ENCODE measurements around the gene ZNF622.
"Not testable (repeated sequence)": the region's sequence is repeated elsewhere in the genome, so short reads cannot be mapped to it uniquely, and the experiment has no call there.

DNA sequence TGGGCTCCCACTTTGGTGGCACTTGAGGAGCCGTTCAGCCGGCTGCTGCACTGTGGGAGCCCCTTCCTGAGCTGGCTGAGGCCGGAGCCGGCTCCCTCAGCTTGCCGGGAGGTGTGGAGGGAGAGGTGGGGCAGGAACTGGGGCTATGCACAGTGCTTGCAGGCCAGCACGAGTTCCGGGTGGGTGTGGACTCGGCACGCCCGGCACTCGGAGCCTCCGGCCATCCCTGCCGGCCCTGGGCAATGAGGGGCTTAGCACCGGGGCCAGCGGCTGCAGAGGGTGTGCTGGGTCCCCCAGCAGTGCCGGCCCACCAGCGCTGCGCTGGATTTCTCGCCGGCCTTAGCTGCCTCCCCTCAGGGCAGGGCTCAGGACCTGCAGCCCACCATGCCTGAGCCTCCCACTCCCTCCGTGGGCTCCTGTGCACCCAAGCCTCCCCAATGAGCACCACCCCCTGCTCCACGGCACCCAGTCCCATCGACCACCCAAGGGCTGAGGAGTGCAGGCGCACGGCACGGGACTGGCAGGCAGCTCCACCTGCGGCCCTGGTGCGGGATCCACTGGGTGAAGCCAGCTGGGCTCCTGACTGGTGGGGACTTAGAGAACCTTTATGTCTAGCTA, 29.4 kb downstream of the ZNF622 start:
- TF ChIP-seq POLR2A (IDR thresholded peaks at IDR 0.05), result not testable (repeated sequence)
- TF ChIP-seq, protein P1, sequence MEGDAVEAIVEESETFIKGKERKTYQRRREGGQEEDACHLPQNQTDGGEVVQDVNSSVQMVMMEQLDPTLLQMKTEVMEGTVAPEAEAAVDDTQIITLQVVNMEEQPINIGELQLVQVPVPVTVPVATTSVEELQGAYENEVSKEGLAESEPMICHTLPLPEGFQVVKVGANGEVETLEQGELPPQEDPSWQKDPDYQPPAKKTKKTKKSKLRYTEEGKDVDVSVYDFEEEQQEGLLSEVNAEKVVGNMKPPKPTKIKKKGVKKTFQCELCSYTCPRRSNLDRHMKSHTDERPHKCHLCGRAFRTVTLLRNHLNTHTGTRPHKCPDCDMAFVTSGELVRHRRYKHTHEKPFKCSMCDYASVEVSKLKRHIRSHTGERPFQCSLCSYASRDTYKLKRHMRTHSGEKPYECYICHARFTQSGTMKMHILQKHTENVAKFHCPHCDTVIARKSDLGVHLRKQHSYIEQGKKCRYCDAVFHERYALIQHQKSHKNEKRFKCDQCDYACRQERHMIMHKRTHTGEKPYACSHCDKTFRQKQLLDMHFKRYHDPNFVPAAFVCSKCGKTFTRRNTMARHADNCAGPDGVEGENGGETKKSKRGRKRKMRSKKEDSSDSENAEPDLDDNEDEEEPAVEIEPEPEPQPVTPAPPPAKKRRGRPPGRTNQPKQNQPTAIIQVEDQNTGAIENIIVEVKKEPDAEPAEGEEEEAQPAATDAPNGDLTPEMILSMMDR (IDR thresholded peaks at IDR 0.05), result not testable (repeated sequence)
